H9 (cell line): Measurements from ENCODE around the gene OLIG3. TPM values are rescaled to one million over a fixed set of nuclear protein-coding genes. Genes with fewer than 3 reads are reported as not detected.

ENCODE experiments used
- DNase-seq: peaks from one replicate; pipeline ENCODE4 v3.0.0-alpha.2; 2017
- H2AFZ ChIP-seq: one replicate; pipeline ENCODE4 v1.6.1; 2013; ENCODE audit warnings: mild to moderate bottlenecking, low read length, control low read depth, moderate library complexity
- H2AK5ac ChIP-seq: 2 replicates; pipeline ENCODE4 v1.6.1; 2013; ENCODE audit warnings: low read length, control low read depth, mixed read lengths; ENCODE audit not compliant: insufficient read length
- H2BK120ac ChIP-seq: one replicate; pipeline ENCODE4 v1.6.1; 2013; ENCODE audit warnings: low read depth, mild to moderate bottlenecking, low read length, control low read depth, inconsistent platforms; ENCODE audit not compliant: poor library complexity, severe bottlenecking
- H2BK12ac ChIP-seq: 2 replicates; pipeline ENCODE4 v1.6.1; 2013; ENCODE audit warnings: low read length, control low read depth, mixed read lengths, low read depth; ENCODE audit not compliant: insufficient read length
- H2BK15ac ChIP-seq: 2 replicates; pipeline ENCODE4 v1.6.1; 2013; ENCODE audit warnings: low read depth, low read length, control low read depth
- H2BK20ac ChIP-seq: one replicate; pipeline ENCODE4 v1.6.1; 2013; ENCODE audit warnings: low read depth, mild to moderate bottlenecking, low read length, control low read depth, inconsistent platforms; ENCODE audit not compliant: poor library complexity, severe bottlenecking
- H2BK5ac ChIP-seq: 2 replicates; pipeline ENCODE4 v1.6.1; 2013; ENCODE audit warnings: low read length, control low read depth, mixed read lengths; ENCODE audit not compliant: insufficient read length
- H3K14ac ChIP-seq: 2 replicates; pipeline ENCODE4 v1.6.1; 2013; ENCODE audit warnings: low read length, control low read depth; ENCODE audit not compliant: insufficient read depth
- H3K18ac ChIP-seq: 2 replicates; pipeline ENCODE4 v1.6.1; 2013; ENCODE audit warnings: low read depth, mild to moderate bottlenecking, mixed read lengths, low read length, control low read depth; ENCODE audit not compliant: insufficient read length
- H3K23ac ChIP-seq: 2 replicates; pipeline ENCODE4 v1.6.1; 2013; ENCODE audit warnings: low read length, control low read depth, mixed read lengths, low read depth; ENCODE audit not compliant: insufficient read length
- H3K23me2 ChIP-seq: 2 replicates; pipeline ENCODE4 v1.6.1; 2013; ENCODE audit warnings: low read depth, mild to moderate bottlenecking, mixed read lengths, low read length, control low read depth; ENCODE audit not compliant: insufficient read length, poor library complexity, severe bottlenecking
- H3K27ac ChIP-seq: 2 replicates; pipeline ENCODE4 v1.5.1; 2013; ENCODE audit warnings: low read length, control low read depth, mixed read lengths, low read depth; ENCODE audit not compliant: insufficient read length
- H3K27me3 ChIP-seq: 2 replicates; pipeline ENCODE4 v1.6.1; 2013; ENCODE audit warnings: low read length, control low read depth, inconsistent platforms; ENCODE audit not compliant: insufficient read depth
- H3K4ac ChIP-seq: 2 replicates; pipeline ENCODE4 v1.6.1; 2013; ENCODE audit warnings: low read depth, mild to moderate bottlenecking, control low read depth, inconsistent platforms, low read length, moderate library complexity
- H3K4me1 ChIP-seq: 2 replicates; pipeline ENCODE4 v1.6.1; 2013; ENCODE audit warnings: low read length, control low read depth, inconsistent platforms; ENCODE audit not compliant: insufficient read depth
- H3K4me2 ChIP-seq: 2 replicates; pipeline ENCODE4 v1.6.1; 2013; ENCODE audit warnings: low read length, control low read depth, mixed read lengths; ENCODE audit not compliant: insufficient read length, insufficient read depth
- H3K56ac ChIP-seq: 2 replicates; pipeline ENCODE4 v1.6.1; 2013; ENCODE audit warnings: low read depth, mild to moderate bottlenecking, mixed read lengths, low read length, control low read depth; ENCODE audit not compliant: insufficient read length
- H3K79me1 ChIP-seq: 2 replicates; pipeline ENCODE4 v1.6.1; 2013; ENCODE audit warnings: low read depth, mild to moderate bottlenecking, moderate library complexity, low read length, control low read depth, inconsistent platforms; ENCODE audit not compliant: insufficient read depth, poor library complexity, severe bottlenecking
- H3K79me2 ChIP-seq: 2 replicates; pipeline ENCODE4 v1.6.1; 2013; ENCODE audit warnings: low read length, control low read depth, inconsistent platforms; ENCODE audit not compliant: insufficient read depth
- H3K9ac ChIP-seq: 2 replicates; pipeline ENCODE4 v1.6.1; 2013; ENCODE audit warnings: low read length, control low read depth, mixed read lengths; ENCODE audit not compliant: insufficient read length; ENCODE audit errors: extremely low read depth
- H3K9me3 ChIP-seq: one replicate; pipeline ENCODE4 v1.6.1; 2013; ENCODE audit warnings: low read depth, low read length, inconsistent platforms; ENCODE audit not compliant: control insufficient read depth
- H3T11ph ChIP-seq: one replicate; pipeline ENCODE4 v1.6.1; 2013; ENCODE audit warnings: mild to moderate bottlenecking, low read length, control low read depth, inconsistent platforms
- H4K20me1 ChIP-seq: one replicate; pipeline ENCODE4 v1.6.1; 2013; ENCODE audit not compliant: control insufficient read depth, insufficient read length, insufficient read depth
- H4K5ac ChIP-seq: 2 replicates; pipeline ENCODE4 v1.6.1; 2013; ENCODE audit warnings: low read depth, mild to moderate bottlenecking, mixed read lengths, low read length, control low read depth; ENCODE audit not compliant: insufficient read length
- H4K8ac ChIP-seq: replicated peaks from 2 replicates; pipeline ENCODE4 v1.6.1; 2013; ENCODE audit warnings: low read length, control low read depth, mixed read lengths, low read depth; ENCODE audit not compliant: insufficient read length
- H4K91ac ChIP-seq: 2 replicates; pipeline ENCODE4 v1.6.1; 2013; ENCODE audit warnings: low read depth, mild to moderate bottlenecking, moderate library complexity, mixed read lengths, low read length, control low read depth; ENCODE audit not compliant: insufficient read length
- H3K27ac Mint-ChIP-seq, 3 experiments: 2 replicates in 2 of 3; 3 replicates in 1 of 3; pipeline ENCODE4 v1.8.0; 2020 to 2021; ENCODE audit warnings: mixed read lengths in 3 of 3, mild to moderate bottlenecking in 1 of 3, moderate library complexity in 1 of 3
- H3K27me3 Mint-ChIP-seq: 2 replicates; pipeline ENCODE4 v1.8.0; 2021; ENCODE audit warnings: low read depth, mild to moderate bottlenecking, moderate library complexity, mixed read lengths
- H3K36me3 Mint-ChIP-seq, 3 experiments: 2 replicates in 2 of 3; 3 replicates in 1 of 3; pipeline ENCODE4 v1.8.0; 2020 to 2021; ENCODE audit warnings: low read depth in 3 of 3, mixed read lengths in 3 of 3; ENCODE audit not compliant: insufficient read depth in 1 of 3
- H3K4me1 Mint-ChIP-seq, 2 experiments: 2 replicates each; pipeline ENCODE4 v1.8.0; 2020; ENCODE audit warnings: mixed read lengths in 2 of 2
- H3K4me3 Mint-ChIP-seq, 2 experiments: 2 replicates in 1 of 2; 3 replicates in 1 of 2; pipeline ENCODE4 v1.8.0; 2020 to 2021; ENCODE audit warnings: mild to moderate bottlenecking in 2 of 2, mixed read lengths in 2 of 2, moderate library complexity in 1 of 2
- H3K9me3 Mint-ChIP-seq, 2 experiments: 2 replicates in 1 of 2; 3 replicates in 1 of 2; pipeline ENCODE4 v1.8.0; 2020; ENCODE audit warnings: mild to moderate bottlenecking in 2 of 2, mixed read lengths in 2 of 2, moderate library complexity in 1 of 2
- WGBS: extraction: QIAGEN DNeasy Blood & Tissue Kit; methylation state at CpG from one replicate; pipeline ENCODE4 v1.1.7; 2013; ENCODE audit warnings: missing lambda C conversion rate, low lambda C conversion rate, mixed read lengths; ENCODE audit not compliant: insufficient read length; ENCODE audit errors: extremely low coverage; 5-methylcytosine and 5-hydroxymethylcytosine counted together
- total RNA-seq: library from RNA; stranded (reverse); gene quantifications from 2 replicates; pipeline ENCODE4 v1.2.1, GENCODE V29; 2021
- TF ChIP-seq, protein P1 (sequence below): fragments of 200-600 bp; sonication (generic); conservative IDR thresholded peaks from 3 replicates; pipeline ENCODE4 v1.8.0; 2021; ENCODE audit warnings: antibody characterized with exemption, mild to moderate bottlenecking

OLIG3 gene
- total RNA-seq, 1 experiment from 2014 or later = 0.22 TPM

DNA sequence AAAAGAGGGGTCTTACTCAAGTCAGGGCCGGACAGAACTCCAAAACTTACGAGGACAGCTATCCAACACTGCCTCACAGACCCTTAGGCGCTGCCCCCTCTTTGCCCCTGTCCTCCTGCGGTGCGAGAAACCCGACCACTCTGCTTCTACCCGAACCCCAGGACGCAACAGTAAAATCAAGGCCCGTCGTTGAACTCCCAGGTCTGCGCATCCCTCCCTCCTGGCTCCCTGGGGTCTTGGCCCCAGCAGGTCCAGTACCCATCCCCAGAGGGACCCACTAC, 6.4 kb downstream of the OLIG3 start:
- Histone ChIP-seq H3K56ac (no peak overlapping the region), H2BK15ac (no peak overlapping the region), H3K79me1 (no peaks in the 10 kb centered on the region), H3K14ac (no peak overlapping the region), H4K20me1 (peaks cover under 1% of the 10 kb centered on the region), H3K18ac (no peak overlapping the region), H2AFZ (no peak overlapping the region), H3K23me2 (peaks cover 18% of the 10 kb centered on the region), H3K27ac (no peak overlapping the region), H3K4me2 (peak overlapping the region; percentile 77), H2BK120ac (no peak overlapping the region), H4K91ac (no peak overlapping the region), H3K79me2 (no peaks in the 10 kb centered on the region), H3K4ac (no peak overlapping the region), H3K9me3 (no peaks in the 10 kb centered on the region), H3K23ac (no peak overlapping the region), H2BK5ac (no peak overlapping the region), H2BK20ac (no peak overlapping the region), H4K5ac (no peak overlapping the region), H4K8ac (no peak overlapping the region), H2BK12ac (no peak overlapping the region), H3K4me1 (no peaks in the 10 kb centered on the region; the same call in 1 of the 2 replicates), H3K9ac (no peak overlapping the region), H2AK5ac (no peak overlapping the region), H3T11ph (no peak overlapping the region), H3K27me3 (peaks cover 61% of the 10 kb centered on the region)
- no peak overlapping the region for H3K27ac Mint-ChIP-seq
- H3K36me3 Mint-ChIP-seq = no peaks in the 10 kb centered on the region; a peak in 1 of 7 replicates
- TF ChIP-seq, protein P1, sequence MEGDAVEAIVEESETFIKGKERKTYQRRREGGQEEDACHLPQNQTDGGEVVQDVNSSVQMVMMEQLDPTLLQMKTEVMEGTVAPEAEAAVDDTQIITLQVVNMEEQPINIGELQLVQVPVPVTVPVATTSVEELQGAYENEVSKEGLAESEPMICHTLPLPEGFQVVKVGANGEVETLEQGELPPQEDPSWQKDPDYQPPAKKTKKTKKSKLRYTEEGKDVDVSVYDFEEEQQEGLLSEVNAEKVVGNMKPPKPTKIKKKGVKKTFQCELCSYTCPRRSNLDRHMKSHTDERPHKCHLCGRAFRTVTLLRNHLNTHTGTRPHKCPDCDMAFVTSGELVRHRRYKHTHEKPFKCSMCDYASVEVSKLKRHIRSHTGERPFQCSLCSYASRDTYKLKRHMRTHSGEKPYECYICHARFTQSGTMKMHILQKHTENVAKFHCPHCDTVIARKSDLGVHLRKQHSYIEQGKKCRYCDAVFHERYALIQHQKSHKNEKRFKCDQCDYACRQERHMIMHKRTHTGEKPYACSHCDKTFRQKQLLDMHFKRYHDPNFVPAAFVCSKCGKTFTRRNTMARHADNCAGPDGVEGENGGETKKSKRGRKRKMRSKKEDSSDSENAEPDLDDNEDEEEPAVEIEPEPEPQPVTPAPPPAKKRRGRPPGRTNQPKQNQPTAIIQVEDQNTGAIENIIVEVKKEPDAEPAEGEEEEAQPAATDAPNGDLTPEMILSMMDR = no peak
- WGBS = no CpG with 5 or more reads among the region's 11 CpGs
- no peak for DNase-seq
- H3K4me3 Mint-ChIP-seq = peak overlapping the region; percentile 60 to 87
- H3K4me1 Mint-ChIP-seq = peaks cover 52 to 60% of the 10 kb centered on the region in 2 experiments
- H3K27me3 Mint-ChIP-seq = peaks cover 100% of the 10 kb centered on the region
- H3K9me3 Mint-ChIP-seq = no peaks in the 10 kb centered on the region; a peak in 2 of 5 replicates
